OCI-LY7 (cell line): ENCODE results near the gene EHBP1. TPM values are rescaled to one million over a fixed set of nuclear protein-coding genes. Genes with fewer than 3 reads are reported as not detected.
A peak's percentile ranks its signal among the peaks of the same experiment; 100 is the strongest.

Experiments used
- BruUV-seq: library from RNA; stranded (reverse); fragments of 400-500 nt; replicated peaks from 2 replicates; lab custom pipeline; 2021; lab: Mats Ljungman, UMichigan
- CTCF ChIA-PET: fragments of 300-600 bp; sonication (Branson Sonifier 250); formaldehyde crosslinking; loops from one replicate; lab custom pipeline; 2022; ENCODE audit warnings: antibody characterized with exemption; ENCODE audit not compliant: unreplicated experiment; lab: Charles Lee
- POLR2A ChIA-PET: fragments of 300-600 bp; sonication (Branson Sonifier 250); formaldehyde crosslinking; loops from one replicate; lab custom pipeline; 2022; ENCODE audit warnings: antibody characterized with exemption; lab: Charles Lee
- DNase-seq: peaks from one replicate; pipeline ENCODE4 v3.0.0-alpha.2; 2015; ENCODE audit warnings: low spot score
- H2AFZ ChIP-seq: fragments of 200-600 bp; sonication (generic), shearing (Covaris generic); 2 replicates; pipeline ENCODE4 v1.6.1; 2014; ENCODE audit warnings: mild to moderate bottlenecking, antibody characterized with exemption, low read length, moderate library complexity
- H3K27ac ChIP-seq: fragments of 200-600 bp; sonication (generic); 2 replicates; pipeline ENCODE4 v1.5.1; 2014; ENCODE audit warnings: mixed run types, low read depth, mild to moderate bottlenecking, moderate library complexity, low read length, inconsistent platforms; ENCODE audit not compliant: poor library complexity, severe bottlenecking
- H3K36me3 ChIP-seq: fragments of 200-600 bp; sonication (generic); 2 replicates; pipeline ENCODE4 v1.6.1; 2014; ENCODE audit warnings: mild to moderate bottlenecking, antibody characterized with exemption, low read length, moderate library complexity, mixed read lengths; ENCODE audit not compliant: insufficient read depth
- H3K4me1 ChIP-seq: fragments of 200-600 bp; sonication (generic); 2 replicates; pipeline ENCODE4 v1.5.1; 2014; ENCODE audit warnings: mild to moderate bottlenecking, low read length; ENCODE audit not compliant: insufficient read depth, poor library complexity, severe bottlenecking
- H3K4me2 ChIP-seq: fragments of 200-600 bp; sonication (generic); 2 replicates; pipeline ENCODE4 v1.6.1; 2014; ENCODE audit warnings: mild to moderate bottlenecking, low read length
- H3K4me3 ChIP-seq: fragments of 200-600 bp; sonication (generic); 2 replicates; pipeline ENCODE4 v1.5.1; 2014; ENCODE audit warnings: mild to moderate bottlenecking, low read depth, low read length; ENCODE audit not compliant: poor library complexity, severe bottlenecking
- H3K79me2 ChIP-seq: fragments of 200-600 bp; sonication (generic); 2 replicates; pipeline ENCODE4 v1.6.1; 2016; ENCODE audit warnings: low read depth, mild to moderate bottlenecking, low read length, moderate library complexity, mixed read lengths; ENCODE audit not compliant: insufficient read depth
- H3K9me2 ChIP-seq: fragments of 200-600 bp; sonication (generic); 2 replicates; pipeline ENCODE4 v1.6.1; 2016; ENCODE audit warnings: mild to moderate bottlenecking, low read length, mixed read lengths; ENCODE audit not compliant: insufficient read depth
- H3K9me3 ChIP-seq: fragments of 200-600 bp; sonication (generic); 2 replicates; pipeline ENCODE4 v1.6.1; 2014; ENCODE audit warnings: mild to moderate bottlenecking, mixed run types, low read length, mixed read lengths
- H4K20me1 ChIP-seq: fragments of 200-600 bp; sonication (generic); 2 replicates; pipeline ENCODE4 v1.6.1; 2014; ENCODE audit warnings: mild to moderate bottlenecking, antibody characterized with exemption, low read length, moderate library complexity, mixed read lengths; ENCODE audit not compliant: insufficient read depth
- CTCF ChIP-seq: fragments of 200-600 bp; sonication (generic); conservative IDR thresholded peaks from 2 replicates; pipeline ENCODE4 v1.5.1; 2014; ENCODE audit warnings: mild to moderate bottlenecking, antibody characterized with exemption, low read length, moderate library complexity, mixed read lengths
- EZH2phosphoT487 ChIP-seq: fragments of 200-600 bp; sonication (generic); IDR thresholded peaks from 2 replicates; pipeline ENCODE4 v1.6.1; 2018; ENCODE audit warnings: low read depth, borderline replicate concordance, mild to moderate bottlenecking, mixed run types, antibody characterized with exemption, low read length, moderate library complexity, mixed read lengths
- intact Hi-C: fragments of 100-400 bp; cut with micrococcal nuclease; formaldehyde crosslinking; loops from one replicate; pipeline ENCODE4 v1.10.0; 2022; ENCODE audit not compliant: unreplicated experiment
- total RNA-seq, 2 experiments: library from RNA; depleted of rRNA in 1 of 2; stranded (reverse); fragments of >200 nt in 1 of 2; shearing (Covaris generic) in 1 of 2; gene quantifications; 2 replicates each; pipeline ENCODE4 v1.2.3, GENCODE V29; 2014 to 2022

Gene EHBP1
- total RNA-seq, 2 experiments from 2014 or later: 26.8 to 34.1 TPM

GRCh38 chr2:62775367-62775668 is 69.8 kb downstream of the EHBP1 start:
- H3K27ac ChIP-seq: no peak overlapping the region
- no peaks in the 10 kb centered on the region for H3K4me1 ChIP-seq
- no peaks in the 10 kb centered on the region for H3K36me3 ChIP-seq
- no peak overlapping the region for H2AFZ ChIP-seq
- ChIA-PET POLR2A (interaction anchor here (1.0 kb wide), 1 partner anchor 32 kb away, joined by 4 read pairs; no protein-coding TSS in a partner anchor), CTCF (interaction anchor here (1.6 kb wide), 1 partner anchor 319 kb away, joined by 4 read pairs; no protein-coding TSS in a partner anchor)
- DNase-seq: no peak
- TF ChIP-seq CTCF: peak; percentile 56; the same call in 1 of the 2 replicates
- TF ChIP-seq EZH2phosphoT487: no peak
- intact Hi-C loops: loop anchor here (1.0 kb wide), 1 partner anchor 318 kb away; no protein-coding TSS in a partner anchor
- H3K4me2 ChIP-seq: no peak overlapping the region
- no peak overlapping the region for H3K4me3 ChIP-seq
- H3K79me2 ChIP-seq: no peaks in the 10 kb centered on the region
- H3K9me3 ChIP-seq: no peaks in the 10 kb centered on the region
- H3K9me2 ChIP-seq: no peaks in the 10 kb centered on the region
- no TSS peak for BruUV-seq
- H4K20me1 ChIP-seq: no peaks in the 10 kb centered on the region; the same call in 1 of the 2 replicates

- no peak for DNase-seq
- no peaks in the 10 kb centered on the region for H3K4me1 ChIP-seq
Measured at GRCh38 chr2:62783679-62784078, 78.2 kb downstream of the EHBP1 start.

More at GRCh38 chr2:62783679-62784078, 78.2 kb downstream of the EHBP1 start:
- BruUV-seq: no TSS peak
- TF ChIP-seq CTCF (no peak), EZH2phosphoT487 (no peak)
- Histone ChIP-seq H3K27ac (no peak overlapping the region), H3K36me3 (no peaks in the 10 kb centered on the region; the same call in 1 of the 2 replicates), H3K9me2 (no peaks in the 10 kb centered on the region), H3K79me2 (no peaks in the 10 kb centered on the region), H3K4me3 (no peak overlapping the region), H4K20me1 (no peaks in the 10 kb centered on the region), H2AFZ (no peak overlapping the region), H3K4me2 (no peak overlapping the region), H3K9me3 (0 out of 2 replicates have a peak, but pooled peaks cover 5% of the 10 kb centered on the region)
- CTCF ChIA-PET: no interaction called here
- intact Hi-C loops: loop anchor here (10.0 kb wide), 2 partner anchors 521 to 641 kb away; no protein-coding TSS in a partner anchor
- POLR2A ChIA-PET: no interaction called here
